Activated T-cell treated with anti-CD3 and anti-CD28 coated beads, Interleukin-2, amount 50 U/mL, for 1 hour (primary cell): ENCODE data around the gene KLHL10.
"Not testable (repeated sequence)": the region's sequence is repeated elsewhere in the genome, so short reads cannot be mapped to it uniquely, and the experiment has no call there.

Experiments used
- DNase-seq: peaks from one replicate; pipeline ENCODE4 v3.0.0-alpha.2; 2020

KLHL10 gene

DNA sequence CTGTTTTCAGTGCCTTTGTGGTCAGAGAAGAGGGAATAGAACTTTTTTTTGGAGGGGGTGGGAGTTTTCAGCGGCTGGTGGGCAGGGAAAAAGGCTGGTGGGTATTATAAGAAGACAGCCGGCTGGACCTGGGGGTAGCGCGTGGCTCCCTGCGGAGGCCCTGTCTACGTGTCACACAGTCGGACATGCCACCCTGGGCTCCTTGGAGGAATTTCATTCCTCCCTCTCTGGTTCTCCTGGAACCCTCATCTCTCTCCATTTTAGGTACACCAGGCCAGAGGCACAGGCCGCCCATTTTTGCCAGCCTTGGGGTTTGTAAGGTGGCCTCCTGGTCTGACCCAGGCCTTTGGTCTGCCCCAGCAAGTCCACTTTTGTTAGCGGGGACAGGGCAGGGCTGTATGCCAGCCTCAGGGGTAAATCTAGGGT, 23.9 kb upstream of the KLHL10 start:
- DNase-seq = no peak

DNA sequence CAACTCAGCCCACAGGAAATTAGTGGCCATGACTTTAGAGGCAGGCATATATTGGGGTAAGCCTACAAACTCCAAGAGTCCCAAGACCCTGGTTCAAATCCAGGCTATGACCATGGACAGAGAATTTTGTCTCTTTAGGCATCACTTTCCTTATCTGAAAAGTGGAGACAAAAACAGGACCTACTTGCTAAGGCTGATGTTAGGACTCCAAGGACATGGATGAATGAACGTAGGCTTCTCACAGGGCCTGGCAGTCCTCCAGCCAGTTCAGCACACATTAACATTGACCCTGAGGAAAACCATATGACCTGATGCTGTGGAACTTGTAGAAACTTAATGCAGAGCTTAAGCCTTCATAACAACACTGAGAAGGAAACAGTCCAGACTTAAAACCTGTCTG, 23.4 kb upstream of the KLHL10 start:
- no peak for DNase-seq

DNA sequence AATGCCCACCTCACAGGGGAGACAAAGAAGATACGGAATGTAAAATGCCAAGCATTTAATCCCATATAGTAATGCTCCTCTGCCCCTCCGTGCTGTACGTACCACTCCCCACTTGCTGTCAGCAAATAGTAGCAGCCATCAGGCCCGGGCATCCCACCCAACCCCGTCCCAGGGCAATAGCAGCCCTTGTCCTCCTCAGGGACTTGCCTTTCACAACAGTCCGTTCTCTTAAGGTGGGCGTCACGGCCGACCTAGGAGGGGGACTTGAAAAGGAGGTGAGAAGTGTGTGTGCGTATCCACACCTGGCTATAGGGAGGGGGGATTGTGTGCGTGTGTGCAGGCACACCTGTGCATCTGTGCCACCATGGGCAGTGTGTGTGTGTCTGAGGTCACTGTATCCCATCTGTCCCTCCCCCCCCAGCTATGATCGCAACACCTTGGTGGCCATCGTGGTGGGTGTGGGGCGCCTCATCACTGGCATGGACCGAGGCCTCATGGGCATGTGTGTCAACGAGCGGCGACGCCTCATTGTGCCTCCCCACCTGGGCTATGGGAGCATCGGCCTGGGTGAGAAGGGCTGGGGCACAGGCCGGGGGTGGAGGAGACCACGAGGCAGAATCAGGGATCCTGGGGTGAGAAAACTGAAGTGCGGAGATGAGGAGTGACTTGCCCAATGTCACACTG, 20.8 kb upstream of the KLHL10 start:
- DNase-seq = no peak

DNA sequence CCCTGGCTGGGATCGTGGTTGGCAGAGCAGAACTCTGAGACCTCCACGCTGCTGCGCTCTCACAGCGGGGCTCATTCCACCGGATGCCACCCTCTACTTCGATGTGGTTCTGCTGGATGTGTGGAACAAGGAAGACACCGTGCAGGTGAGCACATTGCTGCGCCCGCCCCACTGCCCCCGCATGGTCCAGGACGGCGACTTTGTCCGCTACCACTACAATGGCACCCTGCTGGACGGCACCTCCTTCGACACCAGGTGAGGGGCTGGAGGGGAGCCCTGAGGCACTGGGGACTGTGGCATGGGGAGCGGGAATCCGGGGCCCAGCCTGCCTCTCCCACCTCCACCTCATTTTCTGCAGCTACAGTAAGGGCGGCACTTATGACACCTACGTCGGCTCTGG, 19.6 kb upstream of the KLHL10 start:
- DNase-seq = no peak

DNA sequence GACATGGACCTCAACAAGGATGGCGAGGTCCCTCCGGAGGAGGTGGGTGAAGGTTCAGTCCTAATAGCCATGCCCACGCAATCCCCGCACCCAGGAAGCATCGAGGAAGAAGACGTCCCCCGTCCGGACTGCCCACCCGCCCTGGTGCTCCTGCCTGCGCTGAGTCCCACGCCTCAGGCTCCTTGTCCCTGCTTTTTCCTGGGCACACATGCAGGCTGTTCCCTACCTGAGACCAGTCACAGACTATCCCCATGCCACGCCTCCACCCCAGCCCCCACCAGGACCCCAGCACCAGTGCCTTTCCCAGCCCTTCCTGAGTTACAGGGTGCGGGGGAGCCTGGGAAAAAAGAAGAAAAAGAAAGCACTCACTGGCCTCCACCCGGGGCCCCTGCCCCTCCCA, 15.8 kb upstream of the KLHL10 start:
- DNase-seq = no peak

DNA sequence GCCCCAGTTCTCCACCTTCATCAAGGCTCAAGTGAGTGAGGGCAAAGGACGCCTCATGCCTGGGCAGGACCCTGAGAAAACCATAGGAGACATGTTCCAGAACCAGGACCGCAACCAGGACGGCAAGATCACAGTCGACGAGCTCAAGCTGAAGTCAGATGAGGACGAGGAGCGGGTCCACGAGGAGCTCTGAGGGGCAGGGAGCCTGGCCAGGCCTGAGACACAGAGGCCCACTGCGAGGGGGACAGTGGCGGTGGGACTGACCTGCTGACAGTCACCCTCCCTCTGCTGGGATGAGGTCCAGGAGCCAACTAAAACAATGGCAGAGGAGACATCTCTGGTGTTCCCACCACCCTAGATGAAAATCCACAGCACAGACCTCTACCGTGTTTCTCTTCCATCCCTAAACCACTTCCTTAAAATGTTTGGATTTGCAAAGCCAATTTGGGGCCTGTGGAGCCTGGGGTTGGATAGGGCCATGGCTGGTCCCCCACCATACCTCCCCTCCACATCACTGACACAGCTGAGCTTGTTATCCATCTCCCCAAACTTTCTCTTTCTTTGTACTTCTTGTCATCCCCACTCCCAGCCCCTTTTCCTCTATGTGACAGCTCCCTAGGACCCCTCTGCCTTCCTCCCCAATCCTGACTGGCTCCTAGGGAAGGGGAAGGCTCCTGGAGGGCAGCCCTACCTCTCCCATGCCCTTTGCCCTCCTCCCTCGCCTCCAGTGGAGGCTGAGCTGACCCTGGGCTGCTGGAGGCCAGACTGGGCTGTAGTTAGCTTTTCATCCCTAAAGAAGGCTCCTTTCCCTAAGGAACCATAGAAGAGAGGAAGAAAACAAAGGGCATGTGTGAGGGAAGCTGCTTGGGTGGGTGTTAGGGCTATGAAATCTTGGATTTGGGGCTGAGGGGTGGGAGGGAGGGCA, 15.1 kb upstream of the KLHL10 start:
- no peak for DNase-seq

DNA sequence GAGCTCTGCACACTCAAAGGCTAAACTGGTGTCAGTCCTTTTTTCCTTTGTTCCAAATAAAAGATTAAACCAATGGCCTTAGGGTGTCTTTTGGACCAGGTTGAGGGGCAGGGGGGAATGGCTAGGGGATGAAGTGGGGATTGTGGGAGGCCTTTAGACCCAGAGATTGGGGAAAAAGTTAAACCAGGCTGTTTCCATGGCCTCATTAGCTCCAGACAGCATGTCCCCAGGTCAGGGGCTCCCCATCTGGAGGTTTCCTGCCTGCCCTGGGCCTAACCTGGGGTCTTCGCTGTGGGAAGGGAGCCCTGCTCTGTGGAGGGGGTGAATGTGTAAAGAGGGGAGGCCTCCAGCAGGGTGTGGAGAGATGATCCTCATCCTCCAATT, 14.5 kb upstream of the KLHL10 start:
- DNase-seq = no peak

DNA sequence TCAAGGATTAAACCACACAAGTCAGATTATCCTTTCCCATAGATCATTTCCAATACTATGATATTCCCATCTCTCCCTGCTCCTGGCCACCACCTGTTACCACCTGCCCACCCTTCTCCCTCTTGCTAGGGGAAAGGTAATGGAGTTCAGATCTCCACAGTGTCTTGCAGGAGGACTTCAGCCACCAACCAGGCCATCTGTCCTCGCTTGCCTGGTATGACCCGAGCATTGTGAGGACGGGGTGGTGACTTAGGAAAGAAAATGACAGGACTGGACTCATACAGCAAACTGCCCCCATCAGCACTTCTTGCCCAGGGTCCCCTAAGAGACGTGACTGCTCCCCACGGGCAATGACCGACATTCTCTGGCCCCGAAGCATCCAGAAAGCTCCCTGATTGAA, 14.0 kb upstream of the KLHL10 start:
- DNase-seq = no peak

DNA sequence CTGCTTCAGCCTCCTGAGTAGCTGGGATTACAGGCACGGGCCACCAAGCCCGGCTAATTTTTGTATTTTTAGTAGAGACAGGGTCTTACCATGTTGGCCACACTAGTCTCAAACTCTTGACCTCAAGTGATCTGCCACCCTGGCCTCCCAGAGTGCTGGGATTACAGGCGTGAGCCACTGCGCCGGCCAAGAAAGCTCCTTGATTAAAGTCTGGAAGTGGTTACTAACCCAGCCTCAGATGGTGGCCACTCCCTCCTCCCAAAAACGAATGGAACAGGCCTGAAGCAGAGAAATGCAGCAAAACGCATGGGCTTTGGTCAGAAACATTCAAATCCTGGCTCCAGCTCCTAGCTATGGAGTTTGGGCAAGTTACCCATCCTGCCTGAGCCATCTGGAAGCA, 13.5 kb upstream of the KLHL10 start:
- no peak for DNase-seq

DNA sequence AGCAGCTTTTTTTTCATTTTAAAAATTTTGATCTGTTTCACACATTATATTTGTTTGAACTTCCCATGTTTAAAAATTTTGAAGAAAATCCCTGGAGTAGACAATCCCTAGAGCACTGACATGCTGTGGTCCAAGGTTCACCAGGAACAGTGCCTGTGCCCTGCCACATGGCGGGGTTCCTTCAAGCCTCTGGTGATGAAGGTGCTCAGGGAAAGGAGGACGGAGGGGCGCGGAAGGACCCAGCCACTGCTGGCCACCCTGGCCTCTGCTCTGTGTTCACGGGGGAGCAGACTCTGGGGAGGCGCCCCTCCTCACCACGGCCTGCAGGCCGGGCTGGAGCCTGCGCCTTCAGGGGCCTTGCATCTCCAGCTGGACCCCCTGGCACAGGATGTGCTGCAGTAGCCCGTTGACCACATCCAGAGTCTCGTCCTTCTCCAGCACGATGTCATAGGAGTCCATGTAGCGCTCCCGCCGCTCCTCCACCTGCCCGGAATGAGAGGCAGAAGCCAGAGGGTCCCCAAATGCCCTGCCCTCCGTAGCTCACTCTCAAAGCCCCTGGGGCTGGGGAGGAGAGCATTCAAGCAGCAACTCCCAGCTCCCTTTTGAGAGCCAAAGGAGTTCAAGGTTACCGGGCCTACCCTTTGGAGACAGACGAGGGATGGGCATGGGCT, 12.3 kb upstream of the KLHL10 start:
- DNase-seq = no peak

DNA sequence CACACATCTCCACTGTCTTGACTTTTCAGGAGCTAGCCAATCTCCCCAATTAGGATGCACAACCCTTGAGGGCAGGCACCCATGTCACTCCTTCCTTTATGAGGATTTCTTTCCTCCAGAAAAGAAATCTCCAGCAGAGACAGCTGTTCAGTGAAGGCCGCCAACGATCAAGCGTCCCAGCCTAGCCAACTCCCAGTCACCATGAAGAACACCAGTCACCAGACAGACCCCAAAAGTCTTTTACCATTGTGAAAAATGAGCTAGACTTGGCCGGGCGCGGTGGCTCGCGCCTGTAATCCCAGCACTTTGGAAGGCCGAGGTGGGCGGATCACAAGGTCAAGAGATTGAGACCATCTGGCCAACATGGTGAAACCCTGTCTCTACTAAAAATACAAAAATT, 7.7 kb upstream of the KLHL10 start:
- DNase-seq = not testable (repeated sequence)

DNA sequence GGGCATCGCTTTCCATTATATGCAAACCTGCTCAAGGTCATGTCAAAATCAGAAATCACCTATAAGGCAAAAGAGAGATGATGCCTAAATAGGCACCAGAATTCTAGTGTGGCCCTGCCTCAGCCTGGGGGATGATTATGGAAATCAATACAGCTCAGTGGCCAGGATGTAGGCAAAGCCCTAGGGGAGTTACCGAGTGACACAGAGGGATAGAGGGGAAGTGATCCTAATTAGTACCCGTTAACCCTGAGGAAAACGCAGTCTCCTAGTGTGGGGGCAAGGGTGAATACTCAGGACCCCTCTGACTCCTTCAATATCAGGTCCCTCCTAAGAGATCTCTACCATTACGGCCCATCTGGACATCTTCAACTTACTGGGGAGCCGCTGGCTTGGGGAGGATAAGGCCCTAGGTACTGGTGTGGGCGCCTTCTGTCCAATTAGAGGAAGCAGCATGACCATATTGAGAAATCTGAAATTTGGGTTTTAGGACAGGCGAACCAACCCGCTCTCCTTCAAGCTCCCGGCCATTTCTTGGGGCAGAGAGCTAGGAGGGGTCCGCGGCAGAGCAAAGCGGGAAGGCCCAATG, 2.3 kb upstream of the KLHL10 start:
- no peak for DNase-seq

DNA sequence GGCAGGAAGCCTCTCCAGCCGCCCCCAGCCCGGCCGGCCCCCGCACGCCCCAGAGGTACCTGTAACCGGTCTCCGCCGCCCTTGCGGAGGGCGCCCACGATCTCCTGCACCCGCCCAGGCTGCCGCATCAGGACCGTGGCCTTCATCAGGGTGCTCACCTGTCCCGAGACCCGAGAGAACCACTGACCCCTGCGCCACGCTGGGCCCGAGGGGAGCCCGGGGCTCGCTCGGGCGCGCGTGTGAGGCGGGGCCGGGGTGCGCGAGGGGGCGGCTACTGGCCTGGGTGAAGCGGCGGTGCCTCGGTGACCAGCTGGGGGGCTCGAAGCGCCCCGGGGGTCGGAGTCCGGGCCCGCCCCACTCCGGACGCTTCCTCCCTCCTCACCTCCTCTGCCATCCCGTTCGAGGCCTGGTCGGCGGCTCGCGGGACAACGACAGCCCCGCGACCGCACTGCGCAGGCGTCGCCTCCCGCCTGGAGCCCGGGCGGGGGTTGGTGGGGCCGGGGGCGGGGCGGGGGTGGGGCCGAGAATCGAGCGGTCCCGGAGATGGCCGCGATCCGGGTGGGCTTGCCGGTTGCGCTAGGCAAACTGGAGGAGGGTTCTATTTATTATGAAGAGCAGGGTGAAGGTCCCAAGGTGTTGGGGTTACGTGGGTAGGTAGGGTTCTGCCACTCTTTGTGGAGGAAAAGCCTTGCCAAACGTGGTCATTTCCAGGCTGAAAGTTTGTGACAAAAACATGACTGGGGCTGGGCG, 1.6 kb upstream of the KLHL10 start, which contains the start of gene NT5C3B:
Gene NT5C3B, minus strand, starts transcription at position 433 of the 750 bp plus-strand sequence. Its CDS starts 39 bp downstream, at position 394.
- DNase-seq = peak; percentile 73

DNA sequence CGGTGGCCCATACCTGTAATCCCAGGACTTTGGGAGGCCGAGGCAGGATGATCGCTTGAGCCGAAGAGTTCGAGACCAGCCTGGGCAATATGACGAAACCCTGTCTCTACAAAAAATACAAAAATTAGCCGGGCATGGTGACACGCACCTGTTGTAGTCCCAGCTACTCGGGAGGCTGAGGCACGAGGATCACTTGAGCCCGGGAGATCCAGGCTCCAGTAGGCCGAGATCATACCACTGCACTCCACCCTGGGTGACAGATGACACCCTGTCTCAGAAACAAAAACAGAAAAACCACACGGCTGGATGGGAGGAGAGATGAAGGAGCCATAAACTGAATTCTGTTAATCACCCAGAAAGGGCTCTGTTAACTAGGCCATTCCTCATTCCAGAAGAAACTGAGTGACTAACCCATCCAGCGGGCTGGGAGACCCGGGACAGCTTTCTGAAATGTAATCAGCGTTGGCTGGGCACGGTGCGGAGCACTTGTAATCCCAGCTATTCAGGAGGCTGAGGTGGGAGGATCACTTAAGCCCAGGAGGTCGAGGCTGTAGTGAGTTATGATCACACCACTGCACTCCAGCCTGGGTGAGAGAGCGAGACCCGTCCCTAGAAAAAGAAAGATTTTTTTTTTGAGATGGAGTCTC, 952 bp upstream of the KLHL10 start:
- no peak for DNase-seq

DNA sequence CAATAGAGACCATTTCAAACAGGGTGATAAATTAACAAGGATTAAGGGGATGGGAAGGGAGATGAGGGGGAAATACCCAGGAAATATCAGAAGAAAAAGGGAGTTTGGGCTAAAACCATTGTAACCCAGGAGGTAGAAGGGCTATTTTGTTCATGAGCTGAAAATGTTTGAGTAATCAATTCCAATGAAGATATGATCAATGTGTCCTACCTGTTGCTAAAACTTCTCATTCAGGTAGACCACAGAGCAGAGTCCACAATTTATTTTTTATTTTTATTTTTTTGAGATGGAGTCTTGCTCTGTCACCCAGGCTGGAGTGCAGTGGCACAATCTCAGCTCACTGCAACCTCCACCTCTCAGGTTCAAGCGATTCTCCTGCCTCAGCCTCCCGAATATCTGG, 1.8 kb downstream of the KLHL10 start:
- not testable (repeated sequence) for DNase-seq

DNA sequence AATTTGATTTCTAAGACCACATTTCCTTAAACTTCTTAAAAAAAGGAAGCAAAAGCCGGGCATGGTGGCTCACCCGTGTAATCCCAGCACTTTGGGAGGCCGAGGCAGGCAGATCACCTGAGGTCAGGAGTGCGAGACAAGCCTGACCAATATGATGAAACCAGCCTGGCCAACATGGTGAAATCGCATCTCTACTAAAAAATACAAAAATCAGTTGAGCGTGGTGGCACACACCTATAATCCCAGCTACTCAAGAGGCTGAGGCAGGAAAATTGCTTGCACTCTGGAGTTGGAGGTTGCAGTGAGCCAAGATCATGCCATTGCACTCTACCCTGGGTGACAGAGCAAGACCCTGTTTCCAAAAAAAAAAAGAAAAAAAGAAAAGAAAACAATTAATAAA, 3.2 kb downstream of the KLHL10 start:
- DNase-seq = not testable (repeated sequence)

DNA sequence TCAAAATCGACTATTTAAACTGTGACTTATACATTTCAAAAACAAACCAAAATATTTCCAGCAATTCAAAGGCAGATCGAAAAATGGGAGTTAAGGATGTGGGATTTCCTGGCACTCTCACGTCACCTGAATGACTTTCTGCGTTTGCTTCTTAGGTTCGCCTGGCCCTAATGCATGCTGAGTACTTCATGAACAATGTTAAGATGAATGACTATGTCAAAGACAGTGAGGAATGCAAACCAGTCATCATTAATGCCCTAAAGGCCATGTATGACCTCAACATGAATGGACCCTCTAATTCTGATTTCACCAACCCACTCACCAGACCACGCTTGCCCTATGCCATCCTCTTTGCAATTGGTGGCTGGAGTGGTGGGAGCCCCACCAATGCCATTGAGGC, 7.3 kb downstream of the KLHL10 start:
- DNase-seq = no peak

DNA sequence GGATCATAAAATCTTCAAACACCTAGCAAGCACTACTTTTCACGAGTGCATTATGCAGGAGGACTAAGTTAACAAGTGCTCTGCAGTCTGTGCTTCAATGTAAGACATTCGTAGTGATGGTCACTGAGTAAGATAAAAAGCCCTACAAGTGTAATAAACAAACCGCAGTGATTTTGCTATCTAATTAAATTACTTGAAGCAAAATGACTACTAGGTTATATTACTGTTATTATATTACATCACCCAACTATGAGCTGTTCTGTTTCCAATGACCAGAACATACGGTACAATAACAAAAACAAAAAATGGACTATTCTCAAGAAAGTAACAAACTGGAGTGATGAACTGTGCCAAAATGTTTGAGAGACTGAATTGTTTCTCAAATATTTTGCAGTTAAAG, 11.2 kb downstream of the KLHL10 start:
- DNase-seq = no peak

DNA sequence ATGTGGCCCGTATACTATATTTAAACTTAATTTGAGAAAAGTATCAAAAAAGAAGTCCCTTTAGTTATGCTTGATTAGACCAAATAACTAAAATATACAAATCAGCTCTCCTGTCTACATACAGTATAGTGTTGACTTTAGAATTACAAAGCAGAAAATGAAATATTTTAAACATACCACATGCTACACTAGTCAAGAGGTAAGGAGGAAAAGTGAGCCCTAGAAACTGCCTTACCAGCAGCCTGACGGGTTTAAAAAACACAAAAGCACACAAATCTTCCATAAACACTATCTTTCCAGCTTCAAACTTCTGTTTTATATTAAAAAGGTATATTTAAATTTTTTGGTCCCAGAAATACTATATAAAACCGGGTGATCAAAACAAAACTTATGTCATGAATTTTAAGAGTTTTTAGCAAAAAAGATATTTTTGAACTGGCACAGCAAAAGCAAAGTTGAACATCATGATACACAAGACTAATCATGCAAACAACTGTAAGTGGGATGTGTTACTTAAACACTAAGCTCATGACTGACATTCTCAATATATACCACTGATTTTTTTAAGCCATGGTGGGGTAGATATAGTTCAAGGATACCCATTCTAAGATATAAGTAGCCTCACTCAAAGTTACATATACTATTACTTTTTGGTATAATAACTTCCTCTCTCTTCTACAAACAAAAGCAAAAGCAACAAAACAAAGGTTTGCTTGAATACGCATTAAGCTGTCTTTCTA, 11.8 kb downstream of the KLHL10 start:
- DNase-seq = no peak

DNA sequence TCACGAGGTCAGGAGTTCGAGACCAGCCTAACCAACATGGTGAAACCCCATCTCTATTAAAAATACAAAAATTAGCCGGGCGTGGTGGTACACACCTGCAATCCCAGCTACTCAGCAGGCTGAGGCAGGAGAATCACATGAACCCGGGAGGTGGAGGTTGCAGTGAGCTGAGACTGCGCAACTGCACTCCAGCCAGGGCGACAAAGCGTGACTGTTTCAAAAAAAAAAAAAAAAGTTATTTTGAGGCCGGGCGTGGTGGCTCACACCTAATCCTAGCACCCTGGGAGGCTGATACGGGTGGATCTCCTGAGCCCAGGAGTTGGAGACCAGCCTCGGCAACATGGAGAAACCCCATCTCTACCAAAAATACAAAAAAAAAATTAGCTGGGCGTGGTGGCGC, 13.8 kb downstream of the KLHL10 start:
- not testable (repeated sequence) for DNase-seq

DNA sequence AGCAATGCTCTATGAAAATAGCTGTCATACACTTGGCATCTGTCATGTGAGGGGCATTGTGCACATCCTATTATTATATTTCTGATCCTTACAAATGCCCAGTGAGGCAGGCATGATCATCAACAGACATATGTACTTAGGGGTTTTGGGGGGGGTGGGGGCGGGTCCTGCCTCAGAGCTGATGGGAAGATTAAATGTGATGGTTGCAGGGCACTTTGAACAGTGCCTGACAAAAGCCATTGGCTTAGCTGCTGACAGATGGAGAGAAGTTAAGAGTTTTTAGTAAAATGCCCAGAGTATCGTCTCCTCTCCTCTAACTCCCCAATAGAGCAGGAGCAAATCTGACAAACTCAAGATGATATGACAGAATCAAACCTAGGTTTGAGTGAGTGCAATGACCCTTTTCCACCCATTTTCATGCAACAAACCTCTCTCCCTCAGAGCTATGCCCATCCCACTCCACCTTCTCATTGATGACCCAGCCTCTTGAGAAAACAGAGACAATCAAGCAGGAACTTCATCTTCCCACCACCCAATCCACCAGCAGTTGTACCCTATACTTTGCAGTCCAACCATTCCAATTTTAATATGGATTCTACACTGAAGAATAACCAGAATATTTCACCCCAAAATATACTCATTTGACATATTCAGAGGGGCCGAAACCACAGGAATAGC, 22.8 kb downstream of the KLHL10 start:
- no peak for DNase-seq
